Measurements from ENCODE around the gene ZNF219. TPM values are rescaled to one million over a fixed set of nuclear protein-coding genes. Genes with fewer than 3 reads are reported as not detected.

ZNF219 gene
- total and polyA plus RNA-seq, 2 of the 13 experiments (the other 11 are each of a cell fraction or from before 2014, with no cell fraction given), result 34.5 to 36.6 TPM

GRCh38 chr14:21055432-21056117, 42.9 kb downstream of the ZNF219 start (continued):
- TF ChIP-seq, protein P1, sequence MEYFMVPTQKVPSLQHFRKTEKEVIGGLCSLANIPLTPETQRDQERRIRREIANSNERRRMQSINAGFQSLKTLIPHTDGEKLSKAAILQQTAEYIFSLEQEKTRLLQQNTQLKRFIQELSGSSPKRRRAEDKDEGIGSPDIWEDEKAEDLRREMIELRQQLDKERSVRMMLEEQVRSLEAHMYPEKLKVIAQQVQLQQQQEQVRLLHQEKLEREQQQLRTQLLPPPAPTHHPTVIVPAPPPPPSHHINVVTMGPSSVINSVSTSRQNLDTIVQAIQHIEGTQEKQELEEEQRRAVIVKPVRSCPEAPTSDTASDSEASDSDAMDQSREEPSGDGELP (IDR thresholded peaks at IDR 0.05; ENCODE audit: borderline replicate concordance, low read depth), result peak; percentile 92; the same call in 1 of the 2 replicates
- TF ChIP-seq ZSCAN5A (CRISPR knock-in tag; IDR thresholded peaks at IDR 0.05; ENCODE audit: borderline replicate concordance), result 0 out of 2 replicates have a peak, but pooled peaks have one; percentile 61
- TF ChIP-seq, protein P2, sequence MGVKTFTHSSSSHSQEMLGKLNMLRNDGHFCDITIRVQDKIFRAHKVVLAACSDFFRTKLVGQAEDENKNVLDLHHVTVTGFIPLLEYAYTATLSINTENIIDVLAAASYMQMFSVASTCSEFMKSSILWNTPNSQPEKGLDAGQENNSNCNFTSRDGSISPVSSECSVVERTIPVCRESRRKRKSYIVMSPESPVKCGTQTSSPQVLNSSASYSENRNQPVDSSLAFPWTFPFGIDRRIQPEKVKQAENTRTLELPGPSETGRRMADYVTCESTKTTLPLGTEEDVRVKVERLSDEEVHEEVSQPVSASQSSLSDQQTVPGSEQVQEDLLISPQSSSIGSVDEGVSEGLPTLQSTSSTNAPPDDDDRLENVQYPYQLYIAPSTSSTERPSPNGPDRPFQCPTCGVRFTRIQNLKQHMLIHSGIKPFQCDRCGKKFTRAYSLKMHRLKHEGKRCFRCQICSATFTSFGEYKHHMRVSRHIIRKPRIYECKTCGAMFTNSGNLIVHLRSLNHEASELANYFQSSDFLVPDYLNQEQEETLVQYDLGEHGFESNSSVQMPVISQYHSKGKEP (CRISPR knock-in tag; IDR thresholded peaks at IDR 0.05), result no peak
- peak; percentile 88 for TF ChIP-seq ZNF652 (CRISPR knock-in tag; IDR thresholded peaks at IDR 0.05; ENCODE audit: borderline replicate concordance, low read depth)
- TF ChIP-seq FOSL2 (CRISPR knock-in tag; IDR thresholded peaks at IDR 0.05), result peak; percentile 64
- TF ChIP-seq, protein P3, sequence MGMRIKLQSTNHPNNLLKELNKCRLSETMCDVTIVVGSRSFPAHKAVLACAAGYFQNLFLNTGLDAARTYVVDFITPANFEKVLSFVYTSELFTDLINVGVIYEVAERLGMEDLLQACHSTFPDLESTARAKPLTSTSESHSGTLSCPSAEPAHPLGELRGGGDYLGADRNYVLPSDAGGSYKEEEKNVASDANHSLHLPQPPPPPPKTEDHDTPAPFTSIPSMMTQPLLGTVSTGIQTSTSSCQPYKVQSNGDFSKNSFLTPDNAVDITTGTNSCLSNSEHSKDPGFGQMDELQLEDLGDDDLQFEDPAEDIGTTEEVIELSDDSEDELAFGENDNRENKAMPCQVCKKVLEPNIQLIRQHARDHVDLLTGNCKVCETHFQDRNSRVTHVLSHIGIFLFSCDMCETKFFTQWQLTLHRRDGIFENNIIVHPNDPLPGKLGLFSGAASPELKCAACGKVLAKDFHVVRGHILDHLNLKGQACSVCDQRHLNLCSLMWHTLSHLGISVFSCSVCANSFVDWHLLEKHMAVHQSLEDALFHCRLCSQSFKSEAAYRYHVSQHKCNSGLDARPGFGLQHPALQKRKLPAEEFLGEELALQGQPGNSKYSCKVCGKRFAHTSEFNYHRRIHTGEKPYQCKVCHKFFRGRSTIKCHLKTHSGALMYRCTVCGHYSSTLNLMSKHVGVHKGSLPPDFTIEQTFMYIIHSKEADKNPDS (CRISPR knock-in tag; IDR thresholded peaks at IDR 0.05), result no peak; the same call in 1 of the 2 replicates
- TF ChIP-seq CENPT (CRISPR knock-in tag; IDR thresholded peaks at IDR 0.05; ENCODE audit: low read depth), result no peak
- TF ChIP-seq, protein P4, sequence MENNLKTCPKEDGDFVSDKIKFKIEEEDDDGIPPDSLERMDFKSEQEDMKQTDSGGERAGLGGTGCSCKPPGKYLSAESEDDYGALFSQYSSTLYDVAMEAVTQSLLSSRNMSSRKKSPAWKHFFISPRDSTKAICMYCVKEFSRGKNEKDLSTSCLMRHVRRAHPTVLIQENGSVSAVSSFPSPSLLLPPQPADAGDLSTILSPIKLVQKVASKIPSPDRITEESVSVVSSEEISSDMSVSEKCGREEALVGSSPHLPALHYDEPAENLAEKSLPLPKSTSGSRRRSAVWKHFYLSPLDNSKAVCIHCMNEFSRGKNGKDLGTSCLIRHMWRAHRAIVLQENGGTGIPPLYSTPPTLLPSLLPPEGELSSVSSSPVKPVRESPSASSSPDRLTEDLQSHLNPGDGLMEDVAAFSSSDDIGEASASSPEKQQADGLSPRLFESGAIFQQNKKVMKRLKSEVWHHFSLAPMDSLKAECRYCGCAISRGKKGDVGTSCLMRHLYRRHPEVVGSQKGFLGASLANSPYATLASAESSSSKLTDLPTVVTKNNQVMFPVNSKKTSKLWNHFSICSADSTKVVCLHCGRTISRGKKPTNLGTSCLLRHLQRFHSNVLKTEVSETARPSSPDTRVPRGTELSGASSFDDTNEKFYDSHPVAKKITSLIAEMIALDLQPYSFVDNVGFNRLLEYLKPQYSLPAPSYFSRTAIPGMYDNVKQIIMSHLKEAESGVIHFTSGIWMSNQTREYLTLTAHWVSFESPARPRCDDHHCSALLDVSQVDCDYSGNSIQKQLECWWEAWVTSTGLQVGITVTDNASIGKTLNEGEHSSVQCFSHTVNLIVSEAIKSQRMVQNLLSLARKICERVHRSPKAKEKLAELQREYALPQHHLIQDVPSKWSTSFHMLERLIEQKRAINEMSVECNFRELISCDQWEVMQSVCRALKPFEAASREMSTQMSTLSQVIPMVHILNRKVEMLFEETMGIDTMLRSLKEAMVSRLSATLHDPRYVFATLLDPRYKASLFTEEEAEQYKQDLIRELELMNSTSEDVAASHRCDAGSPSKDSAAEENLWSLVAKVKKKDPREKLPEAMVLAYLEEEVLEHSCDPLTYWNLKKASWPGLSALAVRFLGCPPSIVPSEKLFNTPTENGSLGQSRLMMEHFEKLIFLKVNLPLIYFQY (CRISPR knock-in tag; IDR thresholded peaks at IDR 0.05; ENCODE audit: borderline replicate concordance), result peak; percentile 65; the same call in 1 of the 2 replicates
- TF ChIP-seq KDM5B (CRISPR knock-in tag; IDR thresholded peaks at IDR 0.05; ENCODE audit: borderline replicate concordance), result no peak; the same call in 1 of the 2 replicates
- 0 out of 2 replicates have a peak, but pooled peaks have one; percentile 61 for TF ChIP-seq ZNF563 (CRISPR knock-in tag; IDR thresholded peaks at IDR 0.05)
- TF ChIP-seq NR1H2 (CRISPR knock-in tag; IDR thresholded peaks at IDR 0.05; ENCODE audit: borderline replicate concordance, low read depth), result peak; percentile 33; the same call in 1 of the 2 replicates
- TF ChIP-seq, protein P5, sequence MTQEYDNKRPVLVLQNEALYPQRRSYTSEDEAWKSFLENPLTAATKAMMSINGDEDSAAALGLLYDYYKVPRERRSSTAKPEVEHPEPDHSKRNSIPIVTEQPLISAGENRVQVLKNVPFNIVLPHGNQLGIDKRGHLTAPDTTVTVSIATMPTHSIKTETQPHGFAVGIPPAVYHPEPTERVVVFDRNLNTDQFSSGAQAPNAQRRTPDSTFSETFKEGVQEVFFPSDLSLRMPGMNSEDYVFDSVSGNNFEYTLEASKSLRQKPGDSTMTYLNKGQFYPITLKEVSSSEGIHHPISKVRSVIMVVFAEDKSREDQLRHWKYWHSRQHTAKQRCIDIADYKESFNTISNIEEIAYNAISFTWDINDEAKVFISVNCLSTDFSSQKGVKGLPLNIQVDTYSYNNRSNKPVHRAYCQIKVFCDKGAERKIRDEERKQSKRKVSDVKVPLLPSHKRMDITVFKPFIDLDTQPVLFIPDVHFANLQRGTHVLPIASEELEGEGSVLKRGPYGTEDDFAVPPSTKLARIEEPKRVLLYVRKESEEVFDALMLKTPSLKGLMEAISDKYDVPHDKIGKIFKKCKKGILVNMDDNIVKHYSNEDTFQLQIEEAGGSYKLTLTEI (CRISPR knock-in tag; conservative IDR thresholded peaks at IDR 0.05), result no peak
- TF ChIP-seq ZSCAN31 (CRISPR knock-in tag; IDR thresholded peaks at IDR 0.05; ENCODE audit: low read depth), result no peak
- TF ChIP-seq ZNF441 (CRISPR knock-in tag; IDR thresholded peaks at IDR 0.05; ENCODE audit: borderline replicate concordance), result peak; percentile 91

Data from HepG2 (cell line).